GM19463 (cell line): ENCODE measurements around the gene NOP9.

Experiments used
- ATAC-seq: cut with Tn5 transposase; IDR thresholded peaks from one replicate; pipeline ENCODE4 v1.9.1; 2021; ENCODE audit warnings: mild to moderate bottlenecking, moderate library complexity; ENCODE audit not compliant: unreplicated experiment

NOP9 gene

GRCh38 chr14:24280797-24281460, 18.7 kb upstream of the NOP9 start:
- ATAC-seq = no peak

- no peak for ATAC-seq
These were observed 18.0 kb upstream of the NOP9 start for GRCh38 chr14:24281636-24282035.

- ATAC-seq = no peak
These were observed 16.9 kb upstream of the NOP9 start for GRCh38 chr14:24282736-24283135.

GRCh38 chr14:24283796-24284460, 15.7 kb upstream of the NOP9 start:
- ATAC-seq = no peak

- ATAC-seq = no peak
These were observed 15.1 kb upstream of the NOP9 start for GRCh38 chr14:24284501-24285035.

- ATAC-seq = no peak
These were observed 14.3 kb upstream of the NOP9 start for GRCh38 chr14:24285351-24285750.

- ATAC-seq = no peak
These were observed 12.7 kb upstream of the NOP9 start for GRCh38 chr14:24286996-24287395.

GRCh38 chr14:24289649-24290280, 9.9 kb upstream of the NOP9 start:
- ATAC-seq = peak; percentile 95

GRCh38 chr14:24290746-24291145, 8.9 kb upstream of the NOP9 start:
- ATAC-seq = no peak

- no peak for ATAC-seq
These were observed 8.1 kb upstream of the NOP9 start for GRCh38 chr14:24291446-24292117.

GRCh38 chr14:24292118-24292807, 7.4 kb upstream of the NOP9 start:
- no peak for ATAC-seq

- ATAC-seq = no peak
These were observed 6.1 kb upstream of the NOP9 start for GRCh38 chr14:24293525-24293924.

GRCh38 chr14:24296341-24297157, 3.1 kb upstream of the NOP9 start:
- ATAC-seq = peak; percentile 54

- no peak for ATAC-seq
These were observed 2.3 kb upstream of the NOP9 start for GRCh38 chr14:24297190-24297964.

- ATAC-seq = peak; percentile 1
These were observed 777 bp upstream of the NOP9 start for GRCh38 chr14:24298892-24299254.

- ATAC-seq = no peak
These were observed 803 bp downstream of the NOP9 start for GRCh38 chr14:24300326-24300980.

- no peak for ATAC-seq
These were observed 4.4 kb downstream of the NOP9 start for GRCh38 chr14:24304019-24304387.

GRCh38 chr14:24307156-24307574, 7.5 kb downstream of the NOP9 start:
- ATAC-seq = no peak
